ENCODE measurements around the gene S1PR3.

S1PR3 gene

DNA sequence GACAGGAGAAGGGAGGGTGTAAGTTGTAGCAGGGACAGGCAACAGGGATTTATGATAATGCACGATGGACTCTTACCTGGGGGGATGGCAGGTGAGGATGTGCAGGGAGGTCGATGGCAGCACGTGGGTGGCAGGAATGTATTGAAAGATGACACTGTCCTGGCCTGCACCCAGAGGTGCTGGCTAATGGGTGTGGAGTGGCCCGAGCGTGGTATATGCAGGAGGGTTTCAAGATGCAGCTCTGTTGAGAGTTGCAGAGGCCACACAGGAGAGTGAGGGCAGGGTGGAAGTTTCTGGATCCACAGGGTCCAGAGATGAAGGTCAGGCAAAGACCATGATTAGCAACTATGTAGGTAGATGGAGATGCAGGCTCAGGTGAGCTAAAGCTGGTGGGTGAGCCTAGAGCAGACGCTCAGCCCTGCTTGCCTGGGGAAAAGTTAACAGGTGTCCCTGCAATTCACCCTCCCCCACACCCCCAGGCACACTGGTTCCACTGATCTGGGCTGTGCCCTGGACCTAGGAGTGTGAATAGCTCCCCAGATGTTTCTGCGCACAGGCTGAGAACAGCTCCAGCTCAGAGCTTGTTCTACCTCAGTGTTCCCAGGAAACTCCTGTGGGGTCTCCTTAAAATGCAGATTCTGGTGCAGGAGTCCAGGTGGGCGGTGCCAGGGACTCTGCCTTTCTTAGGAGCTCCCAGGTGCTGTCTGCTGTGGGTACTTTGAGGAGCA lies 21.5 kb upstream of the S1PR3 start:
- DNase-seq = no peak

DNA sequence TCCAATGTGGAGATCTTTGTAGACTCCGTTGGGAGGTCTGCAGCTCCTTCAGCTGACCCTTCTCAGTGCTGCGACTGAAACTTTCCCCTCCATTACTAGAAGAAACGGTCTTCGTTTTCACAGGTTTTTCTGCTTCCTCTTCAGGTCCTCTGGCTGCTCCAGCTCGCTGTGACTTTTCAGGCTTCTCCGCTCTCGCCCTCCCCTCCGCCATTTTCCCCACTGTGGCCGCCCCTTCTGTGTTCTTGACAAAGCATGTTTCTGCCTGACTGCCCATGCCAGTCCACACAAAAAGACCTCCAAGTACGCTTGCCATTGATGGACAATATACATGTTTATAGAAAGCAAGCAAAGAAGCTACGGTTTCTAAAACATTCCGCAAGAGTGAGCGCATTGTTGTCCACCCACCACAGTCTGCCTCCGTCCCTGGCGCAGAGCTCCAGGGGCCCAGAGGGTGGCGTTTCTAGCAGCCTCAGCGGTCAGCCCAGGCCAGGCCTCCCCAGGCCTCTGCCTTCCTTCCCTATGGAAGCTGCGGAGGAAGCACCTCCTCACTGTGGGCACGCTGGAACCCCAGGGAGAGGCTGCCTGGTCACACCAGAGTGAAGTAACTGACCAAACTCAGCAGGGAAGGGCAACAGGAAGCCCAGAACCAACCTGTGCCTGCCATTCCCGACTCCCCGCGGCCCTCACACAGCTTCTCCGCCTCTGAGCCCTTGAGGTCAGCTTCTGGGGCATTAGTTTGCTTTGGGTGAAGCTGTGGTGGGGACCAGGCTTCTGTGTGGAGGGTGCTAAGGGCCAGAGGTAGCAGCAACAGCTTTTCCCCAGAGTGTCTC lies 19.9 kb upstream of the S1PR3 start:
- DNase-seq = no peak

DNA sequence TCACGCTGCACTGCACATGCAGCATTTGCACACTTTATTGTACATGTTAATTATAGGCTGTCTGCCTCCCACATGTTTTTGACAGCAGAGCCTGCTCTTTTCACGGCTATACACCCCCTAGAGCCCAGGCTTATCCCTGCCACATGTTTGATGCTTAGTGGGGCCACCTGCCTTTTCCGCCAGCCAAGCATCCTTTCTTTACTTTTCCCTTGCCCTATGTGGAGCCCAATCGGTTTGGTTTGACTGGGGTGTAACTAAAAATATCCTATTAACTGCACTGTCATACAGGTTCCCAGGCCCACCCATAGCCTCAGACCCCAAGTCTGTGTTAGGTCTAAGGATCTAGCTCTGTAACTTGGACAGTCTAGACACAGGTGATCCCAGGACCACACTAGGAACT lies 18.9 kb upstream of the S1PR3 start:
- DNase-seq = no peak

DNA sequence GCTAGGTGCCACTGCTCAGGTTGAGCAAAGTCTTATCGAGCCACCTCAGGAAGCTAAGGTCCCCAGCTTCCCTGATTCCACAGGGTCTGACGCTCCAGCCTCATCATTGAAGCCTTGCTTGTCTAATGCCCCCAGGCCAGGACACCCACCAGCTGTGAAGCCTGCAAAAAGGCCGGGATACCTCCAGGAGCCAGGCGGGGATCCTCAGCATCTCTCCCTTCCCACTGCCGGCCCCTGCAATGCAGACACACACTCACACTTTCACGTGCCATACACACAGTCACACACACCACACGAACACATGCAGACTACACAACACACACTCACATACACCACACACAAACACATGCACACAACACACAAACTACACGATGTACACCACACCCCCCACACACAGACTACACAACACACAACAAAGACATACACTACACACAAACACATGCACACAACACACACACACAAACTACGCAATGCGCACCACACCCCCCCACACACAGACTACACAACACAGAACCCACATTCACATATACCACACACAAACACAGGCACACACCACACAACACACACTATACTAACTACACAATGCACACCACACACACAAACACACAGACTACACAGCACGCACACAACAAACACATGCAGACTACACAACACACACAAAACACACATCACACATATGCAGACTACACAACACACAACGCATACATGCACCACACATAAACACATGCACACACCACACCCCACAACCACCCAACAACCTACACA lies 17.8 kb upstream of the S1PR3 start:
- DNase-seq = no peak

DNA sequence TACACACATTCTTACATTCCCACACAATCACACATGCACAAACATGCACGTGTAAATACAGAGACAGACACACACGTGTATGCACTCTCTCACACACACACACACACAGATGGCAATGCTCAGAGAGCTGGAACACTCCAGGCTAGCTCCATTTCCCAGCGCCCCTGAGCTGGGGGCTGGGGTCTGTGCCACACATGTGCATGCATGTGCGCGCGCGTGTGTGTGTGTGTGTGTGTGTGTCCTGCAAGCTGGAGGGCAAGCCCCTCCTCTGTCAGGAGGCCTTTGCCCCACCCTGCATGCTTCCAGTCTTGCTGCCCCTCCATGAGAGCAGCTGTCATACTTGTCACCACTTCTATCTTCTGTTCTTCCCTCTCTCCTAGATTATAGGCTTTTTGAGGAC lies 16.6 kb upstream of the S1PR3 start:
- DNase-seq = no peak

DNA sequence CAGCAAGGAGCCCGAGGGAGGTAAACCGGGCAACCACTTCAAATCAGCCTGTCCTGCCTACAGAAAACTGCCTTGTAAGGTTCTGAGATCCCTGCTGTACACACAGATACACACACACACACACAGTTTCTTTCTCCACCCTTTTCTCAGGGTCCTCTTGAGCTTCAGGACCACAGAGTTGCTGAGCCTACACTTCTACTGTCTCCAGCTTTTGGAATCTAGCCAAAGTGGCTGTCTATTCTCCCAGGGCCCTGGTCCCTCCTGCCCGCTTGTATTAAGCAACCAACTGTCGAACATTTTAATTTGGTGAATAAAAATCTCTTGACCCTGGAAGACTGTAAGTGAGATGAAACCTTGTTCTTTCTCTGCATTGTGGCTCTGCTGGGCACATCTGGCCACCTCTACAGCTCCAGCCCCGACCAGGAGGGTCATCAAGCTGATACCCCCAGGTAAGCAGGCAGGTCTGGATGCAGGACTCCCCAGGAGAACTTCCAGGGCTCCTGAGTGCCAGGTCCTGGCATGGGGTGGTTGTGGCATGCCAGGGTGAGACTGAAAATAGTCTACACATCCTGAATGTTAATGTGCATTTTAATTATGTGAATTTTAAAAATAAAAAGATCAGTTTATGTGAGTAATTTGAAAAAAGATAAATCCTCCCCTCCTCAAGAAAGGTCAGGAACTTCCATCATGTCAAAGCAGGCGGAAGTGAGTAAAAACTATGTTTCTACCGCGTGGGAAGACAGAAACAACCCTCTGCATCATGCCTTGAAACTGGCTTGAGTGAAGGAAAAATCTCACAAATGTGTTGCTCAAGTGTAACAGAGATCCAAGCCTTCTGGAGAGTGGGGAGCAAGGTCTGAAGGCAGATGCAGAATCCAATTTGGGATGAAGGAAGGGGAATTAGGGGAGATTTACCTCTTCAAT lies 15.0 kb upstream of the S1PR3 start:
- DNase-seq = no peak

DNA sequence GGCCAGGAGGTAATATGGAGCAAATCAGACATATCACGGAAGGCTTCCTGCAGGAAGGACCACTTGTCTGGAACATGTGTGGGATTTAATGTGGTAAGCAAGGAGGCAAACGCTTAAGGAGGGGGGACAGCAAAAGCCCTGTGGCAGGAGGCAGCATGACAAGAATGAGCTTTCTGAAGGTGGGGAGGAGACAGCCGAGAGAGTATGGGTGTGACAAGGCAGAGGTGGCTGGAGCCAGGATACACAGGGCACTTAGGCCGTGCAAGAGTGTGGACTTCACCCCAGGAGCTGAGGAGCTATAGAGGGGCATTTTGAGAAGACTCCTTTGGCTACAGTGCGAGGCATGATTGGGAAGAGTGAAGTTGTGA lies 14.4 kb upstream of the S1PR3 start:
- no peak for DNase-seq

DNA sequence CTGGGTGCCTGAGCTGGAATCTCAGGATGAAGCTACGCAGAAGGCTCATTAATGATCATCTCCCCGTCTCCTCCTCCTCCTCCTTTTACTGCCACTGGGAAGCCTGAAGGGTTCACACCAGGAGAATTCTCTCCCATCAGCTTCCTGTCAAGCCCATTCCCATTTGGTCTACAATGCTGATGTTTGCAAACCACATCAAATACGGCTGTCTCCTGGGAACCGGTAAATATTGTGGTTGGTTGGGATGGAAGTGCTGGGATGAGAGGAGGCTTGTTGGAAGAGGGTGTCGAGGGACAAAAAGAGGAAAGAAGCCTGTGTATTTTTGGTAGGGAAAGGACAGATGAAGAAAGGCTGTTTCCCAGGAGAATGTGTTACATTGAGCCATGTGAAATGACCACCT lies 13.2 kb upstream of the S1PR3 start:
- DNase-seq = no peak

DNA sequence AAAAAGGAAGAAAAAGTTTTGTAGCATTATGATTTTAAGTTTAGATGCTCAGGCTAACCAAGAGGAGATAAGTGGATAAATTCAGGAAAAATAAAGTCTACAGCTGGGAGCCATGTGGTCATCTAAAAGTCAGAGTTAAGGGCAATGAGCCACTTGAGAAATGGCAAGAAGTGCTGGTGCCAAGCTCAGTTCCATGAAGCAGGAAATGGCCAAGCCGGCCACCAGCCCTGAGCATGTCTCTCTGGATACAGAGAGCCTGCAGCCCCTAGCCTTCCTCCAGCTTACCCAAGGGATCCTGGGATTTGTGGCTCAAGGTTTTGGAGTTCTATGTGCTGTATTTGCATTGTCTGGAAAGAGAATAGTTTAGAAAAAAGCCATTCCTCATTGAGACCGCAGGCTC lies 12.2 kb upstream of the S1PR3 start:
- DNase-seq = no peak

DNA sequence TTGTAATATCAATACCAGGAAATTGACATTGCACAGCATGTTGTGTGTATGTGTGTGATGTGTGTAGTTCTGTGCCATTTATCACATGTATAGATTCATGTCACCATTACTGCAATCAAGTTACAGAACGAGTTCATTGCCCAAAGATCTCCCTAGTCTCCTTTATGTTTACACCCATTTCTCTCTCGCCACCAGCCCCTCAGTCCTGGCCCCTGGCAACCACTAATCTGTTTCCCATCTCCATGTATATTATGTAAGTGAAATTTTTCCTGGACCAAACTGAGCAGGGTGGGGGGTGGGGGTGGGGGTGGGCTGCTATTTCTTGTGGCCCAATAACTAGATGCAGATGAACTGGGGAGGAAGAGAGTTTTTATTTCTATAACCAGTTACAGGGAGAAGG lies 11.5 kb upstream of the S1PR3 start:
- no peak for DNase-seq

DNA sequence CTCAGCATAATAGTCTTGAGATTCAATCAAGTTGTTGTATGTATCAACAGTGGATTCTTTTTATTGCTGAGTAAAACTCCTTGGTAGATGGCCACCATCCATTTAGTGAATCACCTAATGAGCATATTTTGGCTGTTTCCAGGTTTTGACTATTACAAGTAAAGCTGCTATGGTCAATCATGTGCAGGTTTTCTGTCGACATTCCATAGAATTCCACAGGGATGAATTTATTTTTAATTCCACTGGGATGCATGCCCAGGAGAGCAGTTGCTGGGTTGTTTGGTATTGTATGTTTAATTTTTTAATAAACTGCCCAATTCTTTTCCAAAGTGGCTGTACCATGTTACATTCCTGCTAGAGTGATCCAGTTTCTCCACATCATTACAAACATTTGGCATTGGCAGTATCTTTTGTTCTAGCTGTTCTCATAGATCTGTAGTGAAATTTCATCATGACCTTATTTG lies 10.5 kb upstream of the S1PR3 start:
- no peak for DNase-seq

DNA sequence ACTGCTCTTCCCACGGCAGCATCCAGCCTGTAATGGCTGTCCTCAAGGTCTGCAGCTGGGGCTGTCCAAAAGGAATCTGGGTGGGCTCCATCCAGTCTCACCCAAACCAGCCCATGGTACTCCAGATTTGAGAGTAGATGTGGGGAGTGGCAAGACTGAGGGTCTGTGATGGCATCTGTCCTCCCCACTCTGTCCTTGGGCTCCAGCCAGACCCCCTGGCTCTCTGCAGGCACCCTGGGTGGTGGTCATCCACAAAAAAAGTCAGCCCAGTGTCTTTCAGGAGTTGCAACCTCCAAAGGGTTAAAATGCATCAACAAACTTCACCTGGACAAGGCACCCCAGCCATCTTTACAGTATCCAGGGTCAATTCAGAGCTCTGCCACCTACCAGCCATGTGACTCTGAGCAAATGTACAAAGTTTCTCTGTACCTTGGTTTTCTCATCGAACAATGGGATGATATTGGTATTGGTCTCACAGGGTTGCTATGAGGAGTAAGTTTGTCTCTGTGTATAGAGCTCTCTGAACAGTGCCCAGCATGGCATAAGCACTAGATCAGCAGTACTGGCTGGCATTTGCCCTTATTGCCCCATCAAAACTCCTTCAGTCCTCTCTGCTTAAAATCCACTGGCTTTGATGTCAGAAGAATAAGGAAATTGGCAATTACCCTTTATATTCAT lies 7.3 kb upstream of the S1PR3 start:
- no peak for DNase-seq

DNA sequence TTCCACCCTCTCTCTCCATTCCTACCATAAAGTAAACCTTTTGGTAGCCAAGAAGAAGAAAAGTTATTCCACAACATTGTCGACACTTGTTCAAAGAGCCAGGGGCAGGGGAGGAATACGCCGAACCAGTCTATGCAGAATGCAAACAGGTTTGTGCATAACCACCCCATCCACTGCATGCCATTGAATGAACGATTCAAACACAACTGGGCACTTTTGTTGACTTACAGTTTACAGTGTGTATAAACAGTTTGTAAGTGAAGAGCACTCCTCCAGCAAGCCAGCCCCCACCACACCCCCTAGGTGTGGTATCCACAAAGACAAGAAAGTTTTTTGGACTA lies 6.8 kb upstream of the S1PR3 start:
- DNase-seq = no peak

DNA sequence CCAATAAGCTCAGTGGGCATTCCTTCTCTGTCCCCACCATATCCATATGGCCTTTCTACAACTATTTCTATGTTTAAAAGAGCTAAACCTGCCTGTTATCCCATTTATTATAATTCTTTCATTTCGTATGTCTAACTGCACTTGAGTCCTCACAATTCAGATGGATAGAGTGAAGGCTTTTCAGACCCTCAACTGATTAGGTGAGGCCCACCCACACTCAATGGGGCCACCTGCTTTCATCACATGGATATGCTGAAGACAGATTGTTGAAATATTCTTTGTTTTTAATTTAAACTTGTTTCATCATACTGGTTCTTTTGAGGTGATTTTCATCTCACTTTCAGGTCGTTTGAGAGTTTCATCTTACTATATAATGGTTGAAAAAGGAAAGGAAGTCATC lies 5.7 kb upstream of the S1PR3 start:
- DNase-seq = no peak

DNA sequence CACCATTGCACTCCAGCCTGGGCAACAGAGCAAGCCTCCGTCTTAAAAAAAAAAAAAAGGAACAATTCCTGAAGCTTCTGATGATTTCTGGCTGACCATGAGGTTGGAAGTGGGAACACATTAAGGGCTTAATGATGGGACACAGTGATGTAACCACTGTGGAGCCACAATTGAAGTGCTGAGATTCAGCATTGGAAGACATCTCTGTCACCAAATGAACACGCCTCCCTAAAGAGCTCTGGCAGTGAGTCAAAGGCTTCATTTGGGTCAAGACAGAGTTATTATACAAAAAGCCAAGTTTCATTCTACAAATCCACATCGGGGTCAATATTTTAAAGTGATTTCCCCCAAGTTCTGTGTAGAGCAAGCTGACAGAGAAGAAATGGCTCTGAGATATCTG lies 4.5 kb upstream of the S1PR3 start:
- no peak for DNase-seq

DNA sequence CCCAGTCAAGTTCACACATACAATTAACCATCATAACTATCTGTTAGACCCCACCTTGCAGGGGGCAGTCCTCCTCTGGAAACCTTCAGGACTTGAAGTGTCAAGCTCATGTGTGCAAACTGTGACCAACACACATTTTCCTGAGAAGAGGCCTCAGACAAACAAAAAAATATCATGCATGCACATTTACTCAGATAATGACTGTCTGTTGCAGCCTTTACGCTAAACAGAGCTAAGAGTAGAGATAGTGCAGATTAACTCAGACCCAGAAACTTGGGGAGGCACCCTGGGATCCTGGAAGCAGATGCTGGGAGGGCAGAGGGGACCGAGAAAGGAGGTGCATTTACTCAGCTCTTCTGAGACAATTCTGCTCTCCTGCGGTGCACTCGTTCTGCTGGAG lies 3.6 kb upstream of the S1PR3 start:
- no peak for DNase-seq

DNA sequence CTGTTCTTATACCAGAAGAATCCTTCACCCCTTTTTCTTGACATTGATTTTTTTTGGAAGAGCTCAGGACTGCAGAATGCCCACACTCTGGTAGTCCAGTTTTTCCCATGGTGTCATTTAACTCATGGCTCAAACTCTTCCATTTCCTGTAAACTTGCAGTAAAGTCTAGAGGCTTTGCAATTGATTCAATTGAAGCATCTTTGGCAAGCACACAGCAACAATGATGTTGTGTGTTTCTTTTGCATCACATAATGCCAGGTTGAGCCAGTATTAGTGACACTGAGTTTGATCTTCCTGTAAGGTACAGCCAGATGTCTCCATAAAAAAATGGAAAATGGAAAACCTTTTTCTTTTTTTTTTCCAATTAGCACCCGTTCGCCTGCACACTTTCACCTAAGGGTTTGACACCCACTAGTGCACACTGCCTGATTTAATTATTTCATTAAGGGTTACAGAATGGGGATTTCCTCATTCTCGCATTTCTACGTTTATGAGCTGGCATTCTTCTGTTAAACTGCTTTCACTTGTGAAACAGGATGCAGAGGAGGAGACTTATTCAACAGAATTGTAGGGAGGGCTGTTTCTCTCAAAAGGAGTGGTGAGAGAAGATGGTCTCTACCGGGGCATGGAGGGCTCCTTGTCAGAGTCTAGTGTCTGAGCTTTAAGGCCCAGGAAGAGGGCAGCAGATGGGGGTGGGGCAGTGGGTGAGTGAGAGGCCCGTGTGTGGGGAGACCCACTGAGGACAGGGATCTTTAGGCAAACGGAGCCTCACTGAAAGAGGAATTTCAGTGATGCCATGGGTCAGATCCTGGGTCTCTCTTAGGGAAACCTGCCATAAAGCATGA lies 2.2 kb upstream of the S1PR3 start:
- DNase-seq = no peak

DNA sequence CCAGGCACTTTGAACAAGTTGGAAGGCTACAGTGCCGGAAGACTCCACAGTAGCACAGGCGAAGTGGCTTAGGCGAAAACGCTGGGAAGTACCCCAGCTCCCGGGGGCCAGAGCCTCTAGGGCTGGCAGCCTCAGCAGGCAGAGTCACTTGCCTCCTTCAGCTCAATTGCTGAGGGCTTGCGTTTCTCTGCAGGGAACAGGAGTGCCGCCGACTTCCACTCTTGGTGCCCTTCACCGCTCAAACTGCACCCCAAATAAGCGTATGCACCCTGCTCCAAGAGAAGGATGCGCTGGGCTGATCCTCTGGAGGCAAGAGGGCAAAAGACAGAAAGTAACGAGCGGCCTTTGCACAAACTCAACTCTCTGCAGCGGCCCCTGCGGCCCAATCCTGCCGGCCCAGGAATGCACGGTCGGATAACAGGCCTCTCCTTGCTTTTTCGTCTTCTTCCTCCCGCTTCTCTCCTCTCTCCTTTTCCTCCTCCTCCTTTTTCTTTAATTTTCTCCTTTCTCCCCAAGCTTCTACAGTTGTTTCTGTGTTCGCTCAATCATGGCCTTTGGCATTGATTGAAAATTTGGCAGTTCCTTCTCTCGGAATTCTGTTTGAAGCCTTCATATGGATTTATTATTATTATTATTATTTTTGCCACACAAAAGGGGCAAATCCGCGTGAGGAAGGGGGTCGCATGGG lies 1.1 kb upstream of the S1PR3 start:
- no peak for DNase-seq

DNA sequence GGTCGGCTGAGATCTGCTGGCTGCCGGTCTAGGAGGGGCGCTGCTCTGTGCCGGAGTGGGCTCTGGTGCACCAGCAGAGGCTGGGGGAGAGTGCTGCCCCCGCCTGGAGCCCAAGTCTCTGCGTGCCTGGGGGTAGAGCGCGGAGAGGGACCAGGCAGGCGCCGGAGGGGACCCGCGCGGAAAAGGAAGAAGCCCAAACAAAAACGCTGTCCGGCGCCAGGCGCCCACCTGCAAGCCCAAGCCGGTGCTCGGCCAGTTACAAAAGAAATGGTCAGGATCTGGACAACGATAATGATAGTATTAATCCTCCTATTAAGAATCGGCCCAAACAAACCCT lies 571 bp upstream of the S1PR3 start:
- no peak for DNase-seq

DNA sequence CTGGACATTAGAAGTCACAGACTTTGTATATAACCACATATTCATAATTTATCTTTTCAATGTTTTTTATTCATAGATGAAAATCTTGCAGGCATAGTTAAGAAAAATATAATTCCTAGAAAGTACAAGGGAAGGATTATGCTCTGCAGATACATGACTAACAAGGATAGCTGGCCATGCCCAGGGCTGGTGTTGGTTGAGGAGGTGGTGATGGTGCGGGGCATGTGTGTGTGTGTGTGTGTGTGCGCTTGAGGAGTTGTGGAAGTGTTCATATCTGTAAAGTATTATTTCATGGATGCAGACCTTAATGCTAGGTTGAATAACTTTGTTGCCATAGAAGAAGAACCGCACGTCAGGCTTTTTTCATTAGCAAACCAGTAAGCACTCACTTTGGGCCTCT lies 1.3 kb downstream of the S1PR3 start:
- no peak for DNase-seq

DNA sequence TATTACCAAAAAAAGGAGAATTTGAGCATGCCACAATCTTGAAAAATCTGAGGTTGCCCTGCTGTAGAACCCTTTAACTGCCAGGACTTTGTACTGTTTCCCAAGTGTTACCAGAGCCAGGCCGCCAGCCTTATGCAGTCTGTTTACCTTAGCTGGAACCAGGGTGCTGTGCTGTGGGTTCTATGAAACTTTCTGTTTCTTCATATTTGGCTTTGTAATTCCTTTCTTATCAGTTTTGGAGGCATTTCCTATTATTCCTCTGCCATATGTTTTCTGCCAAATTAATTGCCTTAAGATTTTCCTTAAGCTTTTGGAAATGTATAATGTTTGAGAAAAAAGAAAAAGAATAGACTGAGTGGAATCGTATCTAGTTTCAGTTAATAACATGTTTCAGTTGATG lies 2.1 kb downstream of the S1PR3 start:
- DNase-seq = no peak

All from NCI-H1417 treated with DMSO at 0.1 percent for 48 hours (cell line).